Body of pancreas (tissue), 4 donors: ENCODE data around the gene SMOC2. TPM values are rescaled to one million over a fixed set of nuclear protein-coding genes. Genes with fewer than 3 reads are reported as not detected.

Source experiments
- ATAC-seq: fragments of 150-250 bp; one replicate; pipeline ENCODE4 v1.9.1; 2016
- DNase-seq, 4 donors: peaks; one replicate each; pipeline ENCODE4 v3.0.0-alpha.2; 2019
- H3K27ac ChIP-seq, 4 donors: fragments of 200-600 bp; sonication (generic); 1 replicate in 3 of 4; 2 replicates in 1 of 4; pipeline versions ENCODE4 v1.5.1 to v1.6.1; 2016 to 2019; ENCODE audit warnings: mild to moderate bottlenecking in 1 of 4, mixed read lengths in 1 of 4, moderate library complexity in 1 of 4
- H3K27me3 ChIP-seq, 2 donors: fragments of 200-600 bp; sonication (generic); one replicate each; pipeline ENCODE4 v1.6.0; 2016; ENCODE audit warnings: mild to moderate bottlenecking in 1 of 2
- H3K36me3 ChIP-seq, 2 donors: fragments of 200-600 bp; sonication (generic); replicated peaks in 1 of 2; 2 replicates each; pipeline ENCODE4 v1.5.1; 2016; ENCODE audit warnings: low read depth in 2 of 2; ENCODE audit not compliant: insufficient read depth in 1 of 2
- H3K4me1 ChIP-seq: fragments of 200-600 bp; sonication (generic); one replicate; pipeline ENCODE4 v1.6.0; 2016
- H3K4me3 ChIP-seq, 2 donors: fragments of 200-600 bp; sonication (generic); 1 replicate in 1 of 2; 2 replicates in 1 of 2; pipeline ENCODE4 v1.5.1; 2016 to 2019
- H3K9me3 ChIP-seq, 3 donors: fragments of 200-600 bp; sonication (generic); 1 replicate in 2 of 3; 2 replicates in 1 of 3; pipeline ENCODE4 v1.5.1; 2016
- CTCF ChIP-seq, 7 experiments: fragments of 450-650 bp in 4 of 7; fragments of 200-600 bp in 3 of 7; sonication (generic) in 3 of 7; IDR thresholded peaks; one replicate each; pipeline ENCODE4 v1.5.1; 2016 to 2019; ENCODE audit warnings: antibody characterized with exemption in 7 of 7
- POLR2A ChIP-seq, 3 donors: fragments of 450-650 bp; IDR thresholded peaks; one replicate each; pipeline ENCODE4 v1.6.1; 2016; ENCODE audit warnings: antibody characterized with exemption in 3 of 3, mild to moderate bottlenecking in 2 of 3
- WGBS, 2 donors: methylation state at CpG; one replicate each; pipeline ENCODE4 v1.1.5; 2017; 5-methylcytosine and 5-hydroxymethylcytosine counted together
- intact Hi-C: fragments of 100-400 bp; cut with DNase I; formaldehyde crosslinking; loops from one replicate; pipeline ENCODE4 v1.15.1; 2023
- total RNA-seq, 2 donors: library from RNA; depleted of rRNA; stranded (reverse); fragments of >200 nt; gene quantifications; one replicate each; pipeline ENCODE4 v1.1.0, GENCODE V29; 2016

The SMOC2 gene
- total RNA-seq, 2 donors from 2014 or later = 22.7 to 31.4 TPM

DNA sequence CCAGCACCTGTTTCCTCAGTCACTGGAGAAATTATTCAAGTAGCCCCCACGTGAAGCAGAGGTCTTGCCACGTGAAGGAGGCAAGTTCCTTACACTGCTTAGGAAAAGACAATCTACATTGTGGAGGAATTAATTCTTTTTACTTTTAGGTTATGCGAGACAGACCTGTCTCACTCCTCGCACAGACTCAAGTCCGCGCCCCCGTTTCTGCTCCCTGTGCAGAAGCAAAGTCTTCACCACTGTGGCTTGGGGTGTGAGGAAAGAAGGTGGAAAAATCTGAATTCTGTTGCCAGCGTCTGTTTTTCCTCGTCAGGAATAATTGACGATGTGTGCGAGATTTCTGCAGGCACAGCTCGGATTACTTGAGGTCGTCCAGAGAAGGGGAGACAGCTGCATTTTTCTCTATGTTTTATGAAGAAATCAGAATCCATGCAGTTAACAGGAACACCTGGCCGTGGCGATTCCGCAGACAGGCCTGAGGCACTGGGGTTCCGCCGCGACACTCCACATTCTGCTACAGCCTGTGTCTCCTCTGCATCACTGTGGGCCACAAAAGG, 185.1 kb downstream of the SMOC2 start:
- Histone ChIP-seq H3K27ac (no peak overlapping the region), H3K27me3 (no peaks in the 10 kb centered on the region), H3K4me1 (no peaks in the 10 kb centered on the region), H3K4me3 (no peak overlapping the region), H3K9me3 (no peaks in the 10 kb centered on the region), H3K36me3 (no peaks in the 10 kb centered on the region)
- TF ChIP-seq POLR2A (IDR thresholded peaks at IDR 0.05) = no peak
- TF ChIP-seq CTCF (IDR thresholded peaks at IDR 0.05) = no peak
- WGBS, 2 donors = 77 to 87% methylated on average over 19 of the region's 19 CpGs
- DNase-seq (no peak), ATAC-seq (no peak)
- intact Hi-C loops = no loop called here

GRCh38 chr6:168627506-168628175, 186.7 kb downstream of the SMOC2 start:
- WGBS, 2 donors = 81% methylated on average over 7 to 8 of the region's 8 CpGs
- ATAC-seq = no peak
- intact Hi-C loops = no loop called here

DNA sequence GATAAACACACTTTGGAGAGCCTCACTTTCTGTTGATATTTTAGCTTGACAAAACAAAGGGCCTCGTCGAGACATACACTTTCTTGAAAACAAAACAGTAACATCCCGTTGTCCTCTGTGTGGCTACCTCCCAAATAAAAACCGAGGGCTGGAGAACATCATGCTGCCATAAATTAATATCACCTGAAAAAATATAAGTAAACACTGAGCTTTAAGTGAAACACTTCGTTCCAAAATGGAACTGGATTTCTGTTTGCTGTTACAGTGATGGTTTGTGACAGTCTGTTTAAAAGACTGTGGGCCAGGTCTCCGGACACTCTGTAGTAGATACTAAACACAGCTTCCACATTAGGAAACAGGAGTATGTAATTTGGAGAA, 187.2 kb downstream of the SMOC2 start:
- no peak for TF ChIP-seq POLR2A (IDR thresholded peaks at IDR 0.05)
- no peak for TF ChIP-seq CTCF (IDR thresholded peaks at IDR 0.05)
- no peaks in the 10 kb centered on the region for H3K4me1 ChIP-seq
- no peak overlapping the region for H3K27ac ChIP-seq
- 61 to 78% methylated on average over 6 of the region's 6 CpGs for WGBS, 2 donors
- no peaks in the 10 kb centered on the region for H3K36me3 ChIP-seq
- DNase-seq (no peak), ATAC-seq (no peak)
- H3K4me3 ChIP-seq = no peak overlapping the region
- intact Hi-C loops = no loop called here
- H3K27me3 ChIP-seq = no peaks in the 10 kb centered on the region
- H3K9me3 ChIP-seq = no peaks in the 10 kb centered on the region

More at GRCh38 chr6:168627506-168628175, 186.7 kb downstream of the SMOC2 start:
- Histone ChIP-seq H3K27me3 (no peaks in the 10 kb centered on the region), H3K9me3 (no peaks in the 10 kb centered on the region), H3K4me1 (no peaks in the 10 kb centered on the region), H3K36me3 (no peaks in the 10 kb centered on the region), H3K27ac (no peak overlapping the region), H3K4me3 (no peak overlapping the region)
- no peak for DNase-seq
- TF ChIP-seq CTCF (IDR thresholded peaks at IDR 0.05) (no peak), POLR2A (IDR thresholded peaks at IDR 0.05) (no peak)

DNA sequence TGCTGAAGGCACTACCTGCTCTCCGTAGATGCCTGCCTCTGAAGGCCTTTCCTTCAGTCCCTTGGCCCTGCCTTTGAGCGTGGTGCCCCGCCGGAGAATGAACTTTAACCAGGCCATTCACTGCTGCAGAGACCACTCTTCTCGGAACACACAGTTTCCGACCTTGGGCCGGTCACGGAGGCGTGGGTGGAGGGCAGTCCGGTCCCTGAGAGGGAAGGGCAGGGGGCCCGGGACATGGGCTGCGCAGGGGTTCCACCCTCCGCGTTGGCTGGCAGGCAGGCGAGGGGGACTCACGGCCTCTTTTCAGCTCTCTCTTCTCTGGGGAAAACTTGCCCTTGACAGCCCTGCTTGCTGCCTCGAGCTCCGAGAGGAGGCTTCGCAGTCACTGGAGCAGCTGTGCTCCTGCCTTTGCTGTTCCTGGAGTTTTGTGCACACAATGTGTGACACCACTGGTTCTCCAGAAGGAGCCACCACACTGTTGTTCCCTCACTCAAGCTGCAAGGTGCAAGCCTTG, 187.8 kb downstream of the SMOC2 start:
- WGBS, 2 donors = 84 to 96% methylated on average over 7 to 19 of the region's 19 CpGs
- H3K4me3 ChIP-seq = no peak overlapping the region
- intact Hi-C loops = no loop called here
- no peaks in the 10 kb centered on the region for H3K27me3 ChIP-seq
- H3K9me3 ChIP-seq = no peaks in the 10 kb centered on the region
- TF ChIP-seq POLR2A (IDR thresholded peaks at IDR 0.05) = no peak
- no peak for TF ChIP-seq CTCF (IDR thresholded peaks at IDR 0.05)
- no peaks in the 10 kb centered on the region for H3K36me3 ChIP-seq
- ATAC-seq (no peak), DNase-seq (no peak)
- H3K27ac ChIP-seq = no peak overlapping the region
- no peaks in the 10 kb centered on the region for H3K4me1 ChIP-seq

DNA sequence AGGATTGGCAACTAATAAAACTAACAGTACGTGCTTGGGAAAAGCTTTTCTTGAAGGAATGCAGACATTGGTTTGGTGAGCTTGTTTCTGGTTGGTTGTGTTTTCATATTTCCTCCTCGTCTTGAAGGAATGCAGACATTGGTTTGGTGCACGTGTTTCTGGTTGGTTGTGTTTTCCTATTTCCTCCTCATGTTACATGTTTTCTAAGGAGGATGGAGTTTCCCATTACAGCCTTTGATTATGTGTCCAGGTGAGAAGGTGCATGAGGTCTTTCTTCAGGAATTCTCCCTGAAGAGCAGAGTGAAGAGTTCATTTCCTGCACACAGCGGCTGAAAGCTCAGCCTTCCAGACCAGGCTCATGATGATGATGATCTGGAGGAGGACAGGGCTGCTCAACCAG, 190.6 kb downstream of the SMOC2 start:
- Histone ChIP-seq H3K4me3 (no peak overlapping the region), H3K27ac (no peak overlapping the region), H3K27me3 (no peaks in the 10 kb centered on the region), H3K4me1 (no peaks in the 10 kb centered on the region), H3K36me3 (no peaks in the 10 kb centered on the region), H3K9me3 (no peaks in the 10 kb centered on the region)
- no peak for TF ChIP-seq CTCF (IDR thresholded peaks at IDR 0.05)
- no peak for TF ChIP-seq POLR2A (IDR thresholded peaks at IDR 0.05)
- WGBS, 2 donors = 74% methylated on average over 4 of the region's 4 CpGs
- intact Hi-C loops = no loop called here
- DNase-seq (no peak), ATAC-seq (no peak)
